CD4-positive, alpha-beta T cell treated with Interleukin-15 for 1 hour (primary cell): ENCODE results near the gene ATF3.
A peak's percentile ranks its signal among the peaks of the same experiment; 100 is the strongest.
"Not testable (repeated sequence)": the region's sequence is repeated elsewhere in the genome, so short reads cannot be mapped to it uniquely, and the experiment has no call there.

Experiments
- DNase-seq: peaks from one replicate; pipeline ENCODE4 v3.0.0-alpha.2; 2020

The ATF3 gene

GRCh38 chr1:212655668-212656440 lies 47.3 kb downstream of the ATF3 start:
- no peak for DNase-seq

GRCh38 chr1:212656730-212657129 lies 48.2 kb downstream of the ATF3 start:
- no peak for DNase-seq

- not testable (repeated sequence) for DNase-seq
These were observed 49.7 kb downstream of the ATF3 start for GRCh38 chr1:212658250-212658649.

- no peak for DNase-seq
These were observed 56.0 kb downstream of the ATF3 start for GRCh38 chr1:212664409-212665199.

GRCh38 chr1:212665241-212666115 lies 56.9 kb downstream of the ATF3 start:
- DNase-seq, result peak; percentile 72

GRCh38 chr1:212666116-212666775 lies 57.7 kb downstream of the ATF3 start:
- no peak for DNase-seq

GRCh38 chr1:212667223-212668139 lies 58.9 kb downstream of the ATF3 start:
- DNase-seq, result peak; percentile 64

GRCh38 chr1:212668477-212668876 lies 59.9 kb downstream of the ATF3 start:
- DNase-seq, result no peak

- no peak for DNase-seq
These were observed 60.5 kb downstream of the ATF3 start for GRCh38 chr1:212669102-212669501.

GRCh38 chr1:212669600-212669999 lies 61.0 kb downstream of the ATF3 start:
- DNase-seq, result no peak

GRCh38 chr1:212670301-212670700 lies 61.7 kb downstream of the ATF3 start:
- DNase-seq, result no peak
